ENCODE data around the gene WDR48.

DNA sequence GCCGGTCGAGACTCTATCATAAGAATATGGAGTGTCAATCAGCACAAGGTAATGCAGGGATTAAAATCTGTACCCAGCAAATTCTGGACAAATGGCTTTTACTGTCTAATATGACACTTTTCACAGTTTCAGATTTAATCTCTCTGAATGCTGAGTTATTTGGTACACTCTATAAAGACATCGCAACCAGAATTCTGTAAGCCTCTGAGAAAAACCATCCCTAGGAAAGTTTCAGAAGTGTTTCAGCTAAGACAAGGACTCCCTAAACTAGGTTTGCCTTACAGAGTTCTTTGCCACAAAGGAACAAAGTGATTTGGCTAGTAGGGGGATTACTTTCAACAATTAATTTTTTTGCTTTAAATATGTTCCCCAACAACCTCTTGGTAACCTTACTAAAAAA, 11.3 kb downstream of the WDR48 start:
- TF ChIP-seq, protein P1, sequence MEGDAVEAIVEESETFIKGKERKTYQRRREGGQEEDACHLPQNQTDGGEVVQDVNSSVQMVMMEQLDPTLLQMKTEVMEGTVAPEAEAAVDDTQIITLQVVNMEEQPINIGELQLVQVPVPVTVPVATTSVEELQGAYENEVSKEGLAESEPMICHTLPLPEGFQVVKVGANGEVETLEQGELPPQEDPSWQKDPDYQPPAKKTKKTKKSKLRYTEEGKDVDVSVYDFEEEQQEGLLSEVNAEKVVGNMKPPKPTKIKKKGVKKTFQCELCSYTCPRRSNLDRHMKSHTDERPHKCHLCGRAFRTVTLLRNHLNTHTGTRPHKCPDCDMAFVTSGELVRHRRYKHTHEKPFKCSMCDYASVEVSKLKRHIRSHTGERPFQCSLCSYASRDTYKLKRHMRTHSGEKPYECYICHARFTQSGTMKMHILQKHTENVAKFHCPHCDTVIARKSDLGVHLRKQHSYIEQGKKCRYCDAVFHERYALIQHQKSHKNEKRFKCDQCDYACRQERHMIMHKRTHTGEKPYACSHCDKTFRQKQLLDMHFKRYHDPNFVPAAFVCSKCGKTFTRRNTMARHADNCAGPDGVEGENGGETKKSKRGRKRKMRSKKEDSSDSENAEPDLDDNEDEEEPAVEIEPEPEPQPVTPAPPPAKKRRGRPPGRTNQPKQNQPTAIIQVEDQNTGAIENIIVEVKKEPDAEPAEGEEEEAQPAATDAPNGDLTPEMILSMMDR (IDR thresholded peaks at IDR 0.05) = no peak
- no peak for TF ChIP-seq POLR2A (IDR thresholded peaks at IDR 0.05)

Data from uterus (tissue), 2 donors.